ENCODE results near the gene HDHD5.

DNA sequence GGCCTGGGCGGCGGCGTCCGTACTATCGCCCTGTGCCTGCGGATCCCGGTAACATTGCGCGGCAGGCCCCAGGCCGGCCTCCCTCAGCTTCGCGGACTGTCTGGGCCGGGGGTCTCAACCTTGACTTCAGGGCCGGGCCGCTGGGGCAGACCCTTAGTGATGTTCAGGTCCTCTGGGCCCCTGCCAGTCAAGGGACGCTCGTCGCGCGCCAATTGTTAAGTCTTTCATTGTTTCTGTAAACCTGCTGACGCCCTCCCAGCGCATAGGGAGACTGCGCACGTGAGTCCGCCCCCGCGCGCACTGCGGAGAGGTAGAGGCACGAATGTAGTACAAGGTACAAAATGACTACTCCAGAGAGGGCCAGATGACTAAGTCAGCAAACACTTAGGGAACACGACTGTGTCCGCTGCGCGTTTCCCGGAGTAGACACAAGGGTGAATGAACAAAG lies 451 bp upstream of the HDHD5 start:
- TF ChIP-seq, protein P1, sequence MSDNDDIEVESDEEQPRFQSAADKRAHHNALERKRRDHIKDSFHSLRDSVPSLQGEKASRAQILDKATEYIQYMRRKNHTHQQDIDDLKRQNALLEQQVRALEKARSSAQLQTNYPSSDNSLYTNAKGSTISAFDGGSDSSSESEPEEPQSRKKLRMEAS (IDR thresholded peaks at IDR 0.05), result no peak; the same call in 1 of the 2 replicates
- TF ChIP-seq TEAD4 (IDR thresholded peaks at IDR 0.05), result no peak
- TF ChIP-seq NFIC (IDR thresholded peaks at IDR 0.05), result no peak

Data from Ishikawa (cell line).